ENCODE results near the gene MAPK8IP3.
A peak's percentile ranks its signal among the peaks of the same experiment; 100 is the strongest.
"Not testable (repeated sequence)": the region's sequence is repeated elsewhere in the genome, so short reads cannot be mapped to it uniquely, and the experiment has no call there.

The MAPK8IP3 gene

DNA sequence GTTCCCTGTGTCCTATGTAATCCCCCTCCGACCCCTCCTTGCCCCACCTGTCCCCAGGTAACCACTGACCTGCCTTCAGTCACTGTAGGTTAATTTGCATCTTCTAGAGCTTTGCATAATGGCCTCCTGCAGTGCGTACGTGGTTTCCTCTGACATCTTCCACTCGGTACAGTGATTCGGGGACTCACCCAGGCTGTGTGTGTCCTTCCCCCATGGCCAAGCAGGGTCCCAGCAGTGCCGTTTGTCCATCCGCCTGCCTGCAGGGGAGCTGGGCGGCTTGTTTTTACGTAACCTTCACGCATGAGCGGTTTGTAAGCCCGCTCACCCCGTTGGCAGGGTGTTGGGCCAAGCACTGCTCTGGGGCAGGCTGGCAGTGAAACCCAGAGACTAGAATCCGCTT lies 7.9 kb downstream of the MAPK8IP3 start:
- DNase-seq: no peak

DNA sequence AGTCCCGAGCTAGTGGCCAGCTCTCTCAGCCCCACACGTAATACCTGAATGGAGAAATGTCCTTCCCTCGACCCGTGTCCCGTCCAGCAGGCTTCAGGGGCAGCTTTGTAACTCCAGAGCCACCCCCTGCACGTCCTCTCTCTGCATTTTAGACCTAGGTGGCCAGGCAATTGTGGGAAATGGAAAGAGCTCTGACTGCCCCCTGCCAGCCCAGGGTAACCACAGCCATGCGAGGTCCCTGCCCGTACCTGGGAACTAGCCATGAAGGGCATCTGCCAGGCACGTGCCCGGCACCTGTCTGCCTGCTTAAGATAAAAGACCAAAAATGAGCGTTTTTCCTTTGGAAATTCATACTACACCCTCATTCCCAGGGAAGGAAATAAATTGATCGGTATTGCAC lies 9.2 kb downstream of the MAPK8IP3 start:
- DNase-seq: no peak

DNA sequence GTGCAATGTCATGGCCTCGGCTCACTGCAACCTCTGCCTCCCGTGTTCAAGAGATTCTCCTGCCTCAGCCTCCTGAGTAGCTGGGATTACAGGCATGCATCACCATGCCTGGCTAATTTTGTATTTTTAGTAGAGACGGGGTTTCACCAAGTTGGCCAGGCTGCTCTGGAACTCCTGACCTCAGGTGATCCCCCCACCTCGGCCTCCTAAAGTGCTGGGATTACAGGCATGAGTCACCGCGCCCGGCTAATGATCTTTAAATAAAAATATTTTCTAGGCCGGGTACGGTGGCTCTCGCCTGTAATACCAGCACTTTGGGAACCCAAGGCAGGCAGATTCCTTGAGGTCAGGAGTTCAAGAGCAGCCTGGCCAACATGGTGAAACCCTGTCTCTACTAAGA lies 12.2 kb downstream of the MAPK8IP3 start:
- not testable (repeated sequence) for DNase-seq

DNA sequence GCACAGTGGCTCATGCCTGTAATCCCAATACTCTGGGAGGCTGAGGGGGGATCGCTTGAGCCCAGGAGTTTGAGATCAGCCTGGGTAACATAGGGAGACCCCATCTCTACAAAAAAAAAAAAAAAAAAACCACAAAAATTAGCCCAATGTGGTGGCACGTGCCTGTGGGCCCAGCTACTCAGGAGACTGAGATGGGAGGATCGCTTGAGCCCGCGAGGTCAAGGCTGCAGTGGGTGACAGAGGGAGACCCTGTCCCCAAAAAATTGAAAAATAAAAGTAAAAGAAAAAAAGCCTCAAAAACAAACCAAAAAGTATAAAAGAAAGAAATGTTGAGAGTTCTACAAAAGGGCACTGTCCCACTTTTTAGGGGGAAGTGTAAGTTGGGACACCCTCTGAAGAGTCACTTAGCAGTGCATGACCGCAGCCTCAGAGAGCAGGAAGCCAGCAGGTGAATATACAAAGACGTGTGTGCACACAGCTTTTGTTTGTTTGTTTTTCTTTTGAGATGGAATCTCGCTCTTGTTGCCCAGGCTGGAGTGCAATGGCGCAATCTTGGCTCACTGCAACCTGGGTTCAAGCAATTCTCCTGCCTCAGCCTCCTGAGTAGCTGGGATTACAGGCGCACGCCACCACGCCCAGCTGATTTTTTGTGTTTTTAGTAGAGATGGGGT lies 13.7 kb downstream of the MAPK8IP3 start:
- peak; percentile 8 for DNase-seq

DNA sequence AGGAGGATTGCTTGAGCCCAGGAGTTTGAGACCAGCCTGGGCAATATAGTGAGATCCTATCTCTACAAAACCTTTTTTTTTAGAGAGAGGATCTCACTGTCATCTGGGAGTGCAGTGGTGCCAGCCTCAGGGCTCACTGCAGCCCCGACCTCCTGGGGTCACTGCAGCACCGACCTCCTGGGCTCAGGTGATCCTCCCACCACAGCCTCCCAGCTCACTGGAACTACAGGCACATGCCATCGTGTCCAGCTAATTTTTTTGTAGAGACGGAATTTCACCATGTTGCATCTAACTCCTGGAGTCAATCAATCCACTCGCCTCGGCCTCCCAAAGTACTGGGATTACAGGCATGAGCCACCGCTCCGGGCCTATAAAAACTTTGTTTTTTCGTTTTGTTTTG lies 15.4 kb downstream of the MAPK8IP3 start:
- DNase-seq: no peak

DNA sequence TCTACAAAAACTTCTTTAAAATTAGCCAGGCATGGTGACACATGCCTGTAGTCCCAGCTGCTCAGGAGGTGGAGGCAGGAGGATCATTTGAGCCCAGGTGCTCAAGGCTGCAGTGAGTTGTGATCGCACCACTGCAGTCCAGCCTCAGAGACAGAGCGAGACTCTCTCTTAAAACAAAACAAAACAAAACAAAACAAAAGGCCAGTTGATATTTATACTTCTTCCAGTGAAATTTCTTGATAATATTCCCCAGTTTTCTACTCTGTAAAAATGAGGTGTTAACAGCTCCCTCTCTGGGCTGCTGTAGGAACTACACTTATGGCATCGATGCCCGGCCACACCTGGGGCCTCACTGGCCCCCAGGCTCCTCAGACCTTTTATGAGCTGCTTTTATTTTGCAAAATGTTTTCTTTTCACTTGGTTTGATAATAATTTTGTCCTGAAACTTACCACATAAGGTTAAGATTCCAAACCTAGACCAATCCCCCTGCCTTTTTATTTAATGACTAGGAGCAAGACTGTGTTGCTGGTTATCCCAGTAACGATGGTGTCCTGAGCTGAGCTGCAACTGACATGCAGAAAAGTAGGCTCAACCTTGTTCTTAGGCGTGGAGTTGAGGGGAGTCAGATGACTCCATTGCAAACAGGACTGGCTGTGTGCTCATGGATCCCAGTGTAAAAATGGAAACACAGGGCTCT lies 17.6 kb downstream of the MAPK8IP3 start:
- peak; percentile 26 for DNase-seq

DNA sequence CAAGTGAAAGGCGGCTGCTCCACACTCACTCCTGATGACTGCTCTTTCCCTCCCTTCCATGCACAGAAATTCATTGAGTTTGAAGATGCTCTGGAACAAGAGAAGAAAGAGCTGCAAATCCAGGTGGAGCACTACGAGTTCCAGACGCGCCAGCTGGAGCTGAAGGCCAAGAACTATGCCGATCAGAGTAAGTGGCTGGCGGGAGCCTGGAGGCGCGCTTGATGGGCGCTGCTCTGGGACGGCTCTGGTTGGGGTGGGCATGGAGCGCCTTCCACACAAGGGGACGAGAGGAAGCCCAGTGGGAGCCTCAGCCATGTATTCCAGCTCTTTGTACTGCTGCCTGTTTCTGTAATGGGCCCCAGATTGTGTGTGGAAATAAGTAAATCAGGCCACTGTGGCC lies 18.5 kb downstream of the MAPK8IP3 start:
- no peak for DNase-seq

DNA sequence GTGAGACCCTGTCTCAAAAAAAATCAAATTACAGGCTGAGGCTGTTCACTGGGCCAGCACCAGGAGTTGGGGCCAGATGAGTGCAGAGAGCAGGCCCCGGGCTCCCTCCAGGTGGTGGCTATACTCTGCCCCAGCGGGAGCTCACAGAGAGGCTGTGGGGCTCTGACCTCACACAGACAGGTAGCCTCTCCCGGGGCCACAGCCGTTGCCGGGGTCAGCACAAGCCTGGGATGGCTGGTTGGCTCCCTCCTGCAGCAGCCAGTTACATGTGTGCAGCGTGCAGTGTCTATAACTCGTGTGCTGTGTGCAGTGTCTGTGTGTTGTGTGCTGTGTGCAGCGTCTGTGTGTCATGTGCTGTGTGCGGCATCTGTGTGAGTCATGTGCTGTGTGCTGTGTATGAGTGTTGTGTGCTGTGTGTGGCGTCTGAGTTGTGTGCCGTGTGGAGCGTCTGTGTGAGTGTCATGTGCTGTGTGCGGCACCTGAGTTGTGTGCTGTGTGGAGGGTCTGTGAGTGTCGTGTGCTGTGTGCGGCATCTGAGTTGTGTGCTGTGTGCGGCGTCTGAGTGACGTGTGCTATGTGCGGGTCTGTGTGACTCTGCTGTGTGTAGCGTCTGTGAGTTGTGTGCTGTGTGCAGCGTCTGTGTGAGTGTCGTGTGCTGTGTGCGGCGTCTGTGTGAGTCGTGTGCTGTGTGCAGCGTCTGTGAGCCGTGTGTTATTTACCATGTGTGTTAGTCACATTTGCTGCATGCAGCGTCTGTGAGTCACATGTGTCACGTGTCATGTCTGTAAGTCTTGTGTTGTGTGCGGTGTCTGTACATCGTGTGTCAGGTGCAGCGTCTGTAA lies 20.9 kb downstream of the MAPK8IP3 start:
- DNase-seq: no peak

DNA sequence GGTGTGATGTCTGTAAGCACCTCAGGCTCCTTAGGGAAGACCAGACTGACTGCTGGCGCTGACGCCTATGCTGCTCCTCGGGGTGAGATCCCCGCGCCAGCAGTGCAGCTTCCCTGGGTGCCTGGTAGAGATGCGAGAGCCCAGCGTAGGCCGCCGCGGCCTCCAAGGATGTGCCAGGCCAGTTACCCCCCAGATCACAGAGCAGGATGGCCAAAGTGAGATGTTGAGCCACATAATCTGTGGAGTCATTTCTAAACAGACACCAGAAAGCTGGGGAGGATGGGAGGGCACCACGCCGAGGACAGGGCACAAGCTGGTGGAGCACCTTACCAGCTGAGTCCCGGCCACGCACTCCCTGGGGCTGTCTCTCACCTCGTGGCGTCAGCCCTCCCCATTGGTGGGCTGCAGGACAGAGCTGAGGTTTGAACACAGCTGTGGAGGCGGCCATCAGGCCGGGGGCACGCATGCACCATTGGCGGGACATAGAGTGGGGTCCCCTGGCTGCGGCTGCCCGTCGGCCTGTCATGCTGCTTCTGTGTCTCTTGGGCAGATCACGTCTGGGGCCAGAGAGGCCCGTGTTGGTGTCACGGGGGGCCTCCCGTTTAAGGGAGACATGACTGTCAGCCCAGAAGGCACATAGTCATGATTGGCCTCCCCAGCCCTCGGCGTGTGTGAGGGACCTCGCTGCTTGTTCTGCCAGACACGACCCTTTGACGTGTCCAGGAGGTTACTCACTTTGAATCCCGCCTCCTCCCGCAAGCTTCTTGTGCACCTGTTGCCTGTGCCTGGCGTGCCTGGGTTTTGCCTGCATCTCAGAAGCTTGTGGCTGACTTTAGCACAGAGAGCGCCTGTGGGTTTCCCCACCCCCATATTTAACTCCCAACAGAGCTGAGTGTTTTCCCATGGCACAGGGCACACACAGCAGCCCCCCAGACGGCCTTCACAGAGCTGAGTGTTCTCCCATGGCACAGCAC lies 21.9 kb downstream of the MAPK8IP3 start:
- DNase-seq: no peak

DNA sequence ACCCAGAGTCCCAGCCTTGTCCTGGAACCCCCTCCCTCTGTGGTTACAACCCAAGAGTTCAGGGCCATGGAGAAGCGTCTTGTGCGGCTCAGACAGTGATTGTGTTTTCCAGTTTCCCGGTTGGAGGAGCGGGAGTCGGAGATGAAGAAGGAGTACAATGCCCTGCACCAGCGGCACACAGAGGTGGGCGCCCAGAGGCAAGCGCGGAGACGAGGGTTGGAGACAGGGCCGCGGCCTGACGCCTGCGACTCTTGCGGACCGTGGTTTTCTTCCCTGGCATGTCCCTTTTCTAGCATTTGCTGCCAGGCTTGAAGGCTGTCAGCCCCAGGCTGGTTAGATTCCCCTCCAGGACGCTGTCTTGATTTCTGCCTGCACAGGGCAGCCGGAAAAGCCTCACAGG lies 23.0 kb downstream of the MAPK8IP3 start:
- no peak for DNase-seq

DNA sequence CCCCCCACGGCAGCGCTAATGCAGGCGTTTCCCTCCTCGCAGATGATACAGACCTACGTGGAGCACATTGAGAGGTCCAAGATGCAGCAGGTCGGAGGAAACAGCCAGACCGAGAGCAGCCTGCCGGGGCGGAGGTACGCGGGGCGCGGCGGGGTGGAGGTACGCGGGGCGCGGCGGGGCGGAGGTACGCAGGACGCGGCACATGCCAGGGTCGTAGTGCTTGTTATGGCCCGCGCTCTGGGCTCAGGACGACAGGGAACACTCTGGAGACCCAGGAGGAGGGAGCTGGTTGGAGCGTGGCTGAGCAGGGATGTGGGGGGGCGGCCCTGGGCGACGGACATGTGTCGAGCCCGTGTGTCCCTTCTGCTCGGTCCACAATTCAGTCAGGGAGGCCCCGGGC lies 23.4 kb downstream of the MAPK8IP3 start:
- no peak for DNase-seq

DNA sequence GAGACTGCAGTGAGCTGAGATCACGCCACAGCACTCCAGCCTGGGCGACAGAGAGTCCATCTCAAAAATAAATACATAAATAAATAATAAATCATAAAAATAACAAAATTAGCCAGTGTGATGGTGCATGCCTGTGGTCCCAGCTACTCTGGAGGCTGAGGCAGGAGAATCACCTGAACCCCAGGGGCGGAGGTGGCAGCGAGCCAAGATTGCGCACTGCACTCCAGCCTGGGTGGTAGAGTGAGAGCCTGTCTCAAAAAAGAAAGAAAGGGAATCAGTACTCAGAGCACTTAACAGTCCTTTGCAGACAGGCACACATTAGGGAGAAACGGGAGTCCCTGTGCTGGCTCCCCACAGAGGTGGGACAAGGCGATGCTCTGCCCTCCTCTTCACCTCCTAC lies 25.1 kb downstream of the MAPK8IP3 start:
- no peak for DNase-seq

DNA sequence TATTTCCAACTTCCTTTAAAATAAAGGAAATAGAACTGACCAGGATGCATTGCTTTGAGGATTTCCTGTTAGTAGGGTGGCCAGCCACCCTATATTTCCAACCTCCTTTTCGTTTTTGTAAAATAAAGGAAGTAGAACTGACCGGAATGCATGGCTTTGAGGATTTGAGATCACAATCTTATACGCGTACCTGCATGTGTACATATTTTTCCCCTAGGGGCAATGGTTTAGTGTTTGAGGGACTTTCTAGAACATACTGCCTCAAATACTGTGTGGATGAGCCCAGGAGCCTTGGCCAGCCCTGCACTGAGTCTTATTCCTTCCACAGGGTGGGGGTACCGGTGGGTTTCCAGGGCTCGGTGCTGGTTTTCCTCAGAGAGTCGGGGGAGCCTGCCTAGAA lies 25.6 kb downstream of the MAPK8IP3 start:
- DNase-seq: no peak

DNA sequence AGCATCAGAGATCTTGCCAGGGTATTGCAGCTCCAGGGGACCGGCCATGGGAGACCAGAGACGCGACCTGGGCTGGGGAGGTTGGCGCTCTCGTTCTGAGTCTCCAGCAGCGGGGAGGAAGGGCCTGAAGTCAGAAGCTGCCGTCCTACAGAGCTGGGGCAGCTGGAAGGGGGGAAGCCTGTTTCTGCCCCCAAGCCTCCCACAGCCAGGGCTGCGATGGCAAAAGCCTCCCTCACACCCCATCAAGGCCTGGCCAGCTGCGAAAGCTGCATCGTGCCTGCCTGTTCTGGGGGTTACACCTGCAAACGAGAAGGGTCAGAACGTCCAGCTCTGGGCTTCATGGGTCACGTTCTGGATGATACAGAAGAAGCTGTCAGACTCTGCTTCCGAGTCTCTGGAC lies 26.1 kb downstream of the MAPK8IP3 start:
- DNase-seq: no peak

DNA sequence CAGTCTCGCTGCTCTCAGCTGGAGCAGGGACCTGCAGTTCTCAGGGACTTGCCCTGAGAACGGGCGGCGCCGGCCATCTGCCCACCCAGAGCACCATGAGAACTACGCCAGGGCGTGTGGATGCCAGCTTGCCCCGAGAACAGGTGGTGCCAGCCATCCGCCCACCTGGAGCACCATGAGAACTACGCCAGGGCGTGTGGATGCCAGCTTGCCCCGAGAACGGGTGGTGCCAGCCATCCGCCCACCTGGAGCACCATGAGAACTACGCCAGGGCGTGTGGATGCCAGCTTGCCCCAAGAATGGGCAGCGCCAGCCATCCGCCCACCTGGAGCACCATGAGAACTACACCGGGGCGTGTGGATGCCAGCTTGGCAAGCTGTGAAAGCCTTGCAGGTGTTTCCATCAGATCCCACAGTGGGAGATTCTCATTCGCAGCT lies 26.6 kb downstream of the MAPK8IP3 start:
- not testable (repeated sequence) for DNase-seq

DNA sequence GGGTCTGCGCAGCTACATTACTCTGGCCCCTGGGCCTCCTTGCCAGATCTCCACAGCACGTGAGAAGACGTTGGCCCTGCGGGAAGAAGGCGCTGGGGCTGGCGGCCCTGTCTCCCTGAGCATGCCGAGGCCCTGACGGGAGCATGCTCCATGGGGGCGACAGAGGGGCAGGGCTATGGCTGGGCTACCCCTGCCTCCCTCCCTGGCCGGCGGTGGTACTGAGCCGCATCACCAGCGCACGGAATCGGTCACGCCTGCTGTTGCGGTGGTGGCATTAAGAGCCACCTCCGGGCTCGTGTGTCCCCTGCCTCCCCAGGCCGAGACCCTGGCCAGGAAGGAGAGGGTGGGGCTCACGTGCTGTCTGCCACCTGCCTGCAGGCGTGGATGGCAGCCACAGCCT lies 28.1 kb downstream of the MAPK8IP3 start:
- no peak for DNase-seq

DNA sequence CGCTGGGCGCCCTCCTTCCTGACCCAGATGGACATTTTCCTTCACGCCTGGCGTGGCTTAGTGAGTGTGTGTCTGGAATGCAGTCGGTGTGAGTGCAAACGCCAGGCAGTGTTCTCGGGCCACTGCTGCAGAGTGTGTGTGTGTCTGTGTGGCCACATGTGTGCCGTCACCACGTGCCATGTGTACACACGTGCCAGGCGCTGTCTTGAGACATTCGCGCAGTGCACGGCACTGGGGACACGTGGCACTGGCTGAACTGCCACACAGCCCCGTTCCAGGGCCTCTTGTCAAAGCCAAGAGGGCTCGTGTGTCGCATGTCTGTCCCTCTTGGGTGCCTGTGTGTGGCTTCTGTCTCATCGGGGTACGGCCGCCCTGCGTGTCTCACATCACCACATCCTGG lies 28.8 kb downstream of the MAPK8IP3 start:
- DNase-seq: no peak

DNA sequence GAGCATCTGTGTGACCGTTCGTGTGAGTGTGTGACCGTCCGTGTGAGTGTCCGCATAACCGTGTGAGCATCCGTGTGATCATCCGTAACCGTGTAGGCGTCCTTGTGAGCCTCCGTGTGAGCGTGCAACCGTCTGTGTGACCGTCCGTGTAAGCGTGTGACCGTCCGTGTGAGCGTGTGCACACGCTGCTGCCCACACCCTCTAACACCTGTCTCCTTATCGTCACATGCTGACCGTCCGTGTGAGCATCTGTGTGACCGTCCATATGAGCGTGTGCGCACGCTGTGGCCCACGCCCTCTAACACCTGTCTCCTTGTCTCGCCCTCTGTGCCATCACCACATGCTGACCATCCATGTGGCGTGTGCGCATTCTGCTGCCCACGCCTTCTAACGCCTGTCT lies 34.2 kb downstream of the MAPK8IP3 start:
- DNase-seq: no peak

DNA sequence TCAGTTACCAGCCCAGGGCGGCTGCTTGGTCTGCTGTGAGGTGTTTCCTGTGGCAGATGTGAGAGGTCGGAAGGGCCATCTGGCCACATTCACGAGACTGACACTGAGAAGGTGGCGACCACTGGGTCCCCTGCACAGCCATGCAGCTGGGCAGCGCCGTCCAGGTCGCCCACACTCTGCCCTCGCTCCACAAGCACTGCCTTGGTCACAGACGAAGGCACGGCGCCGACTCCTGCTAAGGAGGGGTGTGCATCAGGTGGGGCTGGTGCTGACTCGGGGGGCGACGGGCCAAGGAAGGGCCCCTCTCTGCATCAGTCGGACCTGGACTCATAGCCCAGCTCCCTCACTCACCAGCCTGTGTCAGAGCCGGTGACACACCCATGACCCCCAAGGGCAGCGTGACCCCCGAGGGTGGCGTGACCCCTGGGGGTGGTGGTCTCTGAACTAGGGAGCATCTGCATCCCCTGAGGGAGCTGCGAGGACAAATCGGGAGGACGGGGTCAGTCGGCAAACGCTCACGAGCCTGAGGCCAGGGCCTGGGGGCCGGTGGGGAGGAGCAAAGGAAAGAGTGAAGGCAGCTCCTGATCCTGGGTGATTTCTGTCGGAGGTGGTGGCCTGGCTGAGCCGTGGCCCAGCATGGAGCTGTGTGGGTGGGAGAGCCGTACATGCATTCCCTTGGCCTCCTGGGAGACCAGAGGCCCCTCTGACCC lies 34.9 kb downstream of the MAPK8IP3 start:
- no peak for DNase-seq

DNA sequence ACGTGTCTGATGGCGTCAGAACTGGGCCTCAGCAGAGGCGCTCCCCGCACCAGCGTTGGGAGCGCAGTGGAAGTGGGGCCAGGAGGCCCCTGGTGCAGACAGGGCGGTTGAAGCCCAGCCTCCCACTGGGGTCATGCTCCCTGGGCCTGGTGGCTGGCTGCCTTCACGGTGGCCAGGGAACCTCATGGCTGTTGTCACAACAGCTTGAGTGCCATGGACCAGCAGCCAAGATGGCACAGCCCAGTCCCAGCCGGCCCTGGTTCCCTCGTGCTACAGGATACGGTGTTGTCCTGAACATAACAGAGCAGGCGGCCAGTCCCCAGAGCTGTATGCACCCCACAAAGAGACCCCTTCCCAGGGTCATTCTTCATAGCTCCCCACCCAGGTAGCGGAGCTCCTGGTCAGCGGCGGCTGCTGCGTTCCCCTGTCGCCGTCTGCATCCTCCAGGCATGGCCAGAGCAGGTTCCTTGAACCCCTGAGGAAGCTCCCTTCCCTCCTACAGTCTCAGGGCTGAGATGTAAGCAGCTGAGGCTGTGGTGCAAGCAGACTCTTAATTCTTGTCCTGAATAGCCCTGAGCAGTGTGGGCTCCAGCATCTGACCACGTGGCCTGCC lies 35.7 kb downstream of the MAPK8IP3 start:
- DNase-seq: no peak
